CD14-positive monocyte (primary cell): ENCODE results near the gene INO80C. TPM values are rescaled to one million over a fixed set of nuclear protein-coding genes. Genes with fewer than 3 reads are reported as not detected.
A peak's percentile ranks its signal among the peaks of the same experiment; 100 is the strongest.

ENCODE experiments used
- DNase-seq, 3 donors: peaks; one replicate each; pipeline ENCODE4 v3.0.0-alpha.2; 2011 to 2022
- H2AFZ ChIP-seq: 2 replicates; pipeline ENCODE4 v1.6.0; 2012; ENCODE audit warnings: mild to moderate bottlenecking, low read depth, low read length, inconsistent platforms; ENCODE audit not compliant: insufficient read depth, poor library complexity, severe bottlenecking
- H3K27ac ChIP-seq, 2 donors: 1 replicate in 1 of 2; 2 replicates in 1 of 2; pipeline ENCODE4 v1.5.1; 2012 to 2013; ENCODE audit warnings: low read length in 2 of 2, control low read depth in 1 of 2, inconsistent platforms in 1 of 2, low read depth in 1 of 2, mild to moderate bottlenecking in 1 of 2
- H3K27me3 ChIP-seq, 2 donors: one replicate each; pipeline versions ENCODE4 v1.6.0 to v1.6.1; 2011 to 2013; ENCODE audit warnings: low read length in 2 of 2; ENCODE audit not compliant: control insufficient read depth in 2 of 2, insufficient read depth in 2 of 2
- H3K36me3 ChIP-seq, 2 donors: replicated peaks in 1 of 2; 1 replicate in 1 of 2; 2 replicates in 1 of 2; pipeline versions ENCODE4 v1.5.1 to v1.6.1; 2012 to 2013; ENCODE audit warnings: low read length in 2 of 2, control low read depth in 1 of 2, inconsistent platforms in 1 of 2, mild to moderate bottlenecking in 1 of 2; ENCODE audit not compliant: insufficient read depth in 2 of 2, control insufficient read depth in 1 of 2
- H3K4me1 ChIP-seq, 2 donors: 1 replicate in 1 of 2; 2 replicates in 1 of 2; pipeline versions ENCODE4 v1.5.1 to v1.6.1; 2012 to 2013; ENCODE audit warnings: low read length in 2 of 2, control low read depth in 1 of 2, inconsistent platforms in 1 of 2, mild to moderate bottlenecking in 1 of 2, moderate library complexity in 1 of 2; ENCODE audit not compliant: insufficient read depth in 2 of 2, control insufficient read depth in 1 of 2
- H3K4me2 ChIP-seq: replicated peaks from 2 replicates; pipeline ENCODE3; 2012; ENCODE audit warnings: low read length, moderate library complexity, mild to moderate bottlenecking; ENCODE audit not compliant: poor library complexity, severe bottlenecking; ENCODE audit errors: extremely low read depth
- H3K4me3 ChIP-seq, 3 experiments: fragments of 200-600 bp in 1 of 3; sonication (generic) in 1 of 3; replicated peaks in 1 of 3; 1 replicate in 2 of 3; 2 replicates in 1 of 3; pipeline ENCODE4 v1.5.1; 2011 to 2013; ENCODE audit warnings: low read length in 3 of 3, mild to moderate bottlenecking in 3 of 3, control low read depth in 2 of 3, low read depth in 2 of 3, inconsistent platforms in 1 of 3, moderate library complexity in 1 of 3
- H3K79me2 ChIP-seq: 2 replicates; pipeline ENCODE4 v1.6.0; 2012; ENCODE audit warnings: mild to moderate bottlenecking, control low read depth, inconsistent platforms, low read length, moderate library complexity; ENCODE audit not compliant: insufficient read depth
- H3K9ac ChIP-seq: 2 replicates; pipeline ENCODE4 v1.6.0; 2017; ENCODE audit warnings: low read length, mild to moderate bottlenecking; ENCODE audit not compliant: insufficient read depth, poor library complexity, severe bottlenecking
- H3K9me3 ChIP-seq, 2 donors: replicated peaks in 1 of 2; 1 replicate in 1 of 2; 2 replicates in 1 of 2; pipeline versions ENCODE4 v1.5.1 to v1.6.1; 2012 to 2013; ENCODE audit warnings: low read length in 2 of 2, control low read depth in 1 of 2; ENCODE audit not compliant: control insufficient read depth in 1 of 2, insufficient read depth in 1 of 2
- H4K20me1 ChIP-seq: 2 replicates; pipeline ENCODE4 v1.6.0; 2012; ENCODE audit warnings: mild to moderate bottlenecking, low read length, control low read depth, moderate library complexity; ENCODE audit not compliant: insufficient read depth
- H3K27ac Mint-ChIP-seq, 7 donors: one replicate each; pipeline ENCODE4 v1.8.0; 2020; ENCODE audit warnings: mild to moderate bottlenecking in 7 of 7, mixed read lengths in 7 of 7, moderate library complexity in 6 of 7, inconsistent platforms in 2 of 7
- H3K27me3 Mint-ChIP-seq, 3 donors: one replicate each; pipeline ENCODE4 v1.8.0; 2021 to 2022; ENCODE audit warnings: low read depth in 3 of 3, mild to moderate bottlenecking in 3 of 3, mixed read lengths in 3 of 3, moderate library complexity in 3 of 3, inconsistent platforms in 1 of 3
- H3K36me3 Mint-ChIP-seq, 2 donors: one replicate each; pipeline ENCODE4 v1.8.0; 2020; ENCODE audit warnings: mixed read lengths in 2 of 2, inconsistent platforms in 1 of 2, mild to moderate bottlenecking in 1 of 2
- H3K4me1 Mint-ChIP-seq: one replicate; pipeline ENCODE4 v1.8.0; 2020; ENCODE audit warnings: mild to moderate bottlenecking, mixed read lengths
- H3K4me3 Mint-ChIP-seq, 2 donors: one replicate each; pipeline ENCODE4 v1.8.0; 2020; ENCODE audit warnings: mild to moderate bottlenecking in 2 of 2, mixed read lengths in 2 of 2, moderate library complexity in 1 of 2
- H3K9me3 Mint-ChIP-seq, 7 donors: one replicate each; pipeline ENCODE4 v1.8.0; 2020 to 2022; ENCODE audit warnings: mixed read lengths in 7 of 7, mild to moderate bottlenecking in 6 of 7, moderate library complexity in 6 of 7, inconsistent platforms in 2 of 7
- WGBS: methylation state at CpG from one replicate; pipeline ENCODE4 v1.1.5; 2013; ENCODE audit warnings: missing lambda C conversion rate; ENCODE audit not compliant: insufficient coverage; 5-methylcytosine and 5-hydroxymethylcytosine counted together
- intact Hi-C, 2 donors: fragments of 100-400 bp; cut with micrococcal nuclease; formaldehyde crosslinking; loops; one replicate each; pipeline versions ENCODE4 v1.15.0 to v1.15.1; 2023
- polyA plus RNA-seq, 3 donors: library from polyadenylated mRNA; depleted of rRNA in 1 of 3; unstranded in 2 of 3; stranded (reverse) in 1 of 3; fragments of 300-500 nt in 2 of 3; fragments of >200 nt in 1 of 3; fragmentation: Illumina TruSeq in 2 of 3; gene quantifications; 1 replicate in 2 of 3; 2 replicates in 1 of 3; pipeline ENCODE4 v1.2.3, GENCODE V29; 2012 to 2021
- TF ChIP-seq, protein P1 (sequence below): fragments of 200-600 bp; IDR thresholded peaks from one replicate; pipeline ENCODE4 v1.8.0; 2022; ENCODE audit warnings: antibody characterized with exemption, mild to moderate bottlenecking

INO80C gene
- polyA plus RNA-seq, 3 donors = 17.7 to 27.9 (median 22.3) TPM

- Mint-ChIP-seq H3K27me3 (no peaks in the 10 kb centered on the region), H3K9me3 (peaks cover 0 to 2% (median 0%) of the 10 kb centered on the region in 7 donors), H3K36me3 (peaks cover 9 to 13% of the 10 kb centered on the region in 2 donors), H3K27ac (no peak overlapping the region), H3K4me3 (no peak overlapping the region), H3K4me1 (peaks cover 45% of the 10 kb centered on the region)
- Histone ChIP-seq H3K9ac (no peak overlapping the region), H3K9me3 (no peaks in the 10 kb centered on the region), H3K79me2 (peaks cover 14% of the 10 kb centered on the region), H3K4me3 (no peak overlapping the region), H3K4me1 (peaks cover 27 to 55% of the 10 kb centered on the region in 2 donors), H2AFZ (no peak overlapping the region), H3K27ac (no peak overlapping the region), H4K20me1 (no peaks in the 10 kb centered on the region), H3K27me3 (no peaks in the 10 kb centered on the region), H3K36me3 (no peaks in the 10 kb centered on the region), H3K4me2 (no peak overlapping the region)
- no CpG with 5 or more reads among the region's 5 CpGs for WGBS
- DNase-seq = no peak
- intact Hi-C loops = no loop called here
- TF ChIP-seq, protein P1, sequence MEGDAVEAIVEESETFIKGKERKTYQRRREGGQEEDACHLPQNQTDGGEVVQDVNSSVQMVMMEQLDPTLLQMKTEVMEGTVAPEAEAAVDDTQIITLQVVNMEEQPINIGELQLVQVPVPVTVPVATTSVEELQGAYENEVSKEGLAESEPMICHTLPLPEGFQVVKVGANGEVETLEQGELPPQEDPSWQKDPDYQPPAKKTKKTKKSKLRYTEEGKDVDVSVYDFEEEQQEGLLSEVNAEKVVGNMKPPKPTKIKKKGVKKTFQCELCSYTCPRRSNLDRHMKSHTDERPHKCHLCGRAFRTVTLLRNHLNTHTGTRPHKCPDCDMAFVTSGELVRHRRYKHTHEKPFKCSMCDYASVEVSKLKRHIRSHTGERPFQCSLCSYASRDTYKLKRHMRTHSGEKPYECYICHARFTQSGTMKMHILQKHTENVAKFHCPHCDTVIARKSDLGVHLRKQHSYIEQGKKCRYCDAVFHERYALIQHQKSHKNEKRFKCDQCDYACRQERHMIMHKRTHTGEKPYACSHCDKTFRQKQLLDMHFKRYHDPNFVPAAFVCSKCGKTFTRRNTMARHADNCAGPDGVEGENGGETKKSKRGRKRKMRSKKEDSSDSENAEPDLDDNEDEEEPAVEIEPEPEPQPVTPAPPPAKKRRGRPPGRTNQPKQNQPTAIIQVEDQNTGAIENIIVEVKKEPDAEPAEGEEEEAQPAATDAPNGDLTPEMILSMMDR = no peak
These were observed 15.8 kb downstream of the INO80C start for GRCh38 chr18:35481960-35482366.

DNA sequence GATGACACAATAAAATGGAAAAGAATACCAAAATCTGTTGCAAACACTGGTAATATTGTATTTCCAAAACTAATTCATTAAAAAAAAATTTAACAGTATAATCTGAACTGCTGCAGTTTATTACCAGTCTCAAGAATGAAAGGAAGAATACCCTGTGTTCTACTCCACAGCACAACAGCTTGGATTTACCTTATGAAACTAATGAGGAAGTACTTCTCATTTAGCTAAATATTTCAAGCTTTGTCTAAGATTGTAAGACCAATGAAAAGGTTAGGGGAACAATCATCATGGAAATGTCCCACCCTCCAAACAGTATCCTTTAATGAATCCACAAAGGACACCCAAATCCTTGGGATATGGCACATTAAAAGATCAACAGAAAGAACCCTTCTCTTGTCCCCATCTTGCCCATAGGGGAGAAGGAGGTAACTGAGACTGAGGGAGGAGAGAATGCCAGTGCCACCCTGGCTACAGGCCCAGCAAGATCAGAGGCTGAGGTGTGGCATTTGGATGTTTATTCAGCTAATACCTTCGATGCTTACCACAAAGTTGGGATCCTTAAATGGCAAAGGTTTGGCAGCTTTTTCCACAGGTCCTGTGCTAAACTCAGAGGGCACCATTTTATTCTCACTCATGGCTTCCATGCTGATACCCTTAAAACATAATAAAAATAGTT is 17.7 kb downstream of the INO80C start:
- Histone ChIP-seq H3K9me3 (no peaks in the 10 kb centered on the region), H3K4me2 (no peak overlapping the region), H3K36me3 (no peaks in the 10 kb centered on the region), H4K20me1 (no peaks in the 10 kb centered on the region), H3K27me3 (no peaks in the 10 kb centered on the region), H3K4me3 (no peak overlapping the region), H2AFZ (no peak overlapping the region), H3K79me2 (peaks cover 9% of the 10 kb centered on the region), H3K4me1 (peaks cover 21 to 44% of the 10 kb centered on the region in 2 donors), H3K9ac (no peak overlapping the region), H3K27ac (peak overlapping the region in 1 of 2 donors; percentile 86)
- H3K4me1 Mint-ChIP-seq = peaks cover 40% of the 10 kb centered on the region
- 90% methylated on average over 1 of the region's 1 CpG for WGBS
- intact Hi-C loops = no loop called here
- H3K4me3 Mint-ChIP-seq = no peak overlapping the region
- H3K9me3 Mint-ChIP-seq = peaks cover 0 to 2% (median 0%) of the 10 kb centered on the region in 7 donors
- TF ChIP-seq, protein P1 = no peak
- H3K27me3 Mint-ChIP-seq = no peaks in the 10 kb centered on the region
- peak overlapping the region; percentile 28 to 92 (median 62) for H3K27ac Mint-ChIP-seq
- DNase-seq = peak in 1 of 3 donors; percentile 26
- H3K36me3 Mint-ChIP-seq = peaks cover 14% of the 10 kb centered on the region in 2 donors
